Activated CD4-positive, alpha-beta T cell treated with anti-CD3 and anti-CD28 coated beads, Interleukin-2, amount 50 U/mL, for 48 hours (primary cell): Measurements from ENCODE around the gene AAK1.
"Not testable (repeated sequence)": the region's sequence is repeated elsewhere in the genome, so short reads cannot be mapped to it uniquely, and the experiment has no call there.

Source experiments
- DNase-seq, 2 experiments: peaks; one replicate each; pipeline ENCODE4 v3.0.0-alpha.2; 2020

Gene AAK1

DNA sequence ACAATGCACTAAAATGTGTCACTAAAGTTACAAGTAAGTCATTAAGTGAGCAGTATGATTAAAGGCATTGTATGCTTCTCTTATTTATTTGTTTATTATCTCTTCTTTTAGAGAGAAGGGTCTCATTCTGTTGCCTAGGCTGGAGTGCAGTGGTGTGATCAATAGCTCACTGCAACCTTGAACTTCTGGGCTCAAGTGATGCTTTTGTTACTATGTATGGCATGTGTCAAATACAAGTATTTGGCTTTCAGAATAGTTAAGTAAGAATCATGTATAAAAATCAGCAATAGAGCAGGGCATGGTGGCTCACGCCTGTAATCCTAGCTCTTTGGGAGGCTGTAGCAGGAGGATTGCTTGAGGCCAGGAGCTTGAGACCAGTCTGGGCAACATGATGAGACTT is 15.8 kb upstream of the AAK1 start:
- DNase-seq, result no peak

DNA sequence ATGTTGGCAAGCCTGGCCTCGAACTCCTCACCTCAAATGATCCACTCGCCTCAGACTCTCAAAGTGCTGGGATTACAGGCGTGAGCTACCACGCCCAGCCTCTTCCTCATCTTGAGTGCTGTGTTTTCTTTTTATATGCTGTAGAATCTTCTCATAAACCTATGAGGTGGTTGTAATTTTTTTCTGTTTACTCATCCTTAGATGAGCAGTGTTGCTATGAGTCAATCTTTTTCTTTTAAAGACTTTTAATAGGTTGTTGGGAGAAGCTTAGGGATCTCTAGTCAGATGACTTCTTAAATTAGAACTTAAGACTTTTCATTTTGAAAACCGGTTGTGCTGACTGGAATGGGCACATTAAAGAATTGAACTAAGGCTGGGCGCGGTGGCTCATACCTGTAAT is 8.7 kb upstream of the AAK1 start:
- no peak for DNase-seq

DNA sequence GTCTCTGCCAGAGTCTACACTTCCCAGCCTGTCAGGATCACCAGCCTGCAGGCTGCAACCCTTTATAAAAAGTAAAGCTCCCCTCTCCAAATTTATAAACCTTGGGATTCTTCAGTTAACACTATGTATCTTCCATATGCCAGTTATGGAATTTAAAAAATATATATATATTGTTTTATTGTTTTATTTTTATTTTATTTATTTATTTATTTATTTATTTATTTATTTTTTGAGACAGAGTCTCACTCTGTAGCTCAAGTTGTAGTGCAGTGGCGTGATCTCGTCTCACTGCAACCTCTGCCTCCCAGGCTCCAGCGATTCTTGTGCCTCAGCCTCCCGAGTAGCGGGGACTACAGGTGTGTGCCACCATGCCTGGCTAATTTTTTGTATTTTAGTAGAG is 3.7 kb upstream of the AAK1 start:
- not testable (repeated sequence) for DNase-seq

DNA sequence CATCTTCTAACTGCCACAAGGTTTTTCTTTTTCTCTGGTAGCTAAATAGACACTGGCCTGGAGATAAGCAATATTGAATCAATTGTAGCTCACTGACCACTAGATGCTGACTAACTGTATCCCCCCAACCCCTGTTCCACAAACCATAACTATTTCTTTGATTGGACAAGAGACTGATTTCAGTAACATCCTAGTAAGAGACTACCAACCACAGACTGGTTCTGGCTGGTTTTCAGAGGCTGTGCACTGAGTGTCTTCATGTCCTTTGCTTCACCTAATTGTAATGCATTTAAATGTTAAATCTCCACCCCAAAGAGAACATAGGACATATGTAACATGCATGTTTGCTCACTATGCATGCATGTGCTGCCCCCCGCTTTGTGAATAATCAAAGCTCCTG is 3.2 kb upstream of the AAK1 start:
- no peak for DNase-seq

DNA sequence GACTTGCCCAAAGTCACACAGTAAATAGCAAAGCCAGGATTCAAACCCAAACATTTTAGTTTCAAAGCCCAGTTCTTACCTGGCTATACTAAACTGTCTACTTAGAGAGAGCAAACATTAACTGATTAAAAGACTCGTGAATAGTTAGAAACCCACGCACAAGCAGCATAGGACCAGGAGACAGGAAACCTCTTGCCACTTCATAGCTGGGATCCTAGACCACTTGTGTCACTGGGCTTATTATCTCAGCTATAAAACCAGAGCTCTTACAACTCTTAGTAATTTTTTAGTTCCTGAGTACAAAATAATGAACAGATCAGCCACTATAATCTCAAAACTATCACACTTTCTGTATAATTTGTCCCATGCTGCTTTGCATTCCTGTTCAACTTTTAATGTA is 2.4 kb upstream of the AAK1 start:
- DNase-seq, result no peak

DNA sequence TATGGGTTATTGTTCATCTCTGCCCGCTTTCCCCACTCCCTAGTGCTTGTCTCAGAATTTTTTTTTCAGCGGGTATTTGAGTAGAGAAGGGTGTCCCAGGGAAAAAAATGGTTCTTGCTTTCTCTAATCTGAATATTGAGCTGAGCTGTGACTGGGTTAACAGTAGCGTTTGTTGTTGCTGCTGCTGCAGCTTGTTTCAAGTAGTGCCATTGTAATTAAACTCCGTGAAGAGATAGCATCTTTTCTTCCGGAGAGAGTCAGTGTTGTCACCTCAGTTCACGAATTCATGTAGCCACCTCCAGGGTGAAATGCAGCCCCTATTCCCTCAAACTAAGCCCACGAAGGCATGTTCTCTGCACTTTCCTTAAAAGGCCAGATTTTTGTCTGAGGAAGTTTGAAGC is 1.5 kb upstream of the AAK1 start:
- no peak for DNase-seq

DNA sequence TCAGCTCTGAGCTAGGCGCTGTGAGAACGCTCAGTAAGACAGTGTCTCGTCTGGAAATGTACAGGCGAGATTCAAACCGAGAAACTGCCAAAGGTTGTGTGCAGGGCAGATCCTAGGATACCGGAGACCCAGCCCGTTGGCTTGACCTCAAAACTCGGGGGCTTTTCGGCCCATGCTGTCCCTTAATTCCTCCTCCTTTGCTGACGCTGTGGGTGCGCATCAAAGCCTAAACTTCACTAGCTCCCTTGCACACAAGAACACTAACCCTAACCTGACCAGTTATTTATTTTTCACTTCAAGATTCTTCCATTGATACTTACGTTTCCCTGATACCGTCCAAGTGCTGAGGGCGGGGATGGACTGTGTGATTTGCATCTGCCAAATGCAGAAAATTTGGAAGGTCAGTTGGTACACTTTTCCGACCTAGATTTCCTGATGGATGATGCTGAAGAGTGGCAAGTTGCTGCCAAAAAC is 1.0 kb upstream of the AAK1 start:
- no peak for DNase-seq

DNA sequence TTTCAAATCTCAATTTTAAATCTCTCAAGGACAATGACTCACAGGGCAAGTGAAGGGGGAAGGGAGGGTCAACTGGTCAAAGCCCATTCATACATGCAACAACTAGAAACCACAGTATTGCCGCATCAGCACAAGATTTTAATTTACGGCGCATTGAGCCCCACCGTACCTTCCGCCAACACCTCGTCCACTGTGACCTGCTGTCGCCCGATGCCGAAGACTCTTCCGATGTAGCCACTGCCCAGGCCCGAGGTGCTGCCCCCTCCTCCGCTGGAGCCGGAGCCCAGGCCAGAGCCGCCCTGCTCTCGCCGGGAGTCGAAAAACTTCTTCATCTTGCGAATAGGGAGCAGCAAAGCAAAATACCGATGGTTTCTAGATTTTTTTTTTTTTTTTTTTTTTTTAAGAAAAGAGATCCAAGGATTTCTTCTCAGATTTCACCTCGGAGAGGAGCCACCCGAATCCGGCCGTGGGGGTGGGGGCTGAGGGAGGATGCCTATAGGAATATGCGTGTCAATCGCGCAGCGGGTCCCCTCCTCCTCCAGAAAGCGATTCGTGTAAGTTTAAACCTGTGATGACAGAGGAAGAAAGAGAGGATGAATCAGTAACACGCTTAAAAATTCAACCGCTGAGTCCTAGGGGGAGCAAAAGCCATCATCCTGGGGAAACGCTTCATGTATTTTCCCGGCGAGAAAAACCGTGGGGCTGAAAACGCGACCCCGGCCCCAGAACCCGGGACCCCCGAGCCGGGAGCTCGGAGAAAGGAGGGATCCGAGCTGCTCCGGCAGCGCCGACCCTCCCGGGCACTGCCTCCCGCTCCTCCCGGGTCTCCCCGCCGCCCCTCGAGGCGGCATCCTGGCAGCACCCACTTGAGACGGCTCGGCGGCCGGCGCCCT is 584 bp downstream of the AAK1 start:
- DNase-seq, result peak; percentile 74 to 79

DNA sequence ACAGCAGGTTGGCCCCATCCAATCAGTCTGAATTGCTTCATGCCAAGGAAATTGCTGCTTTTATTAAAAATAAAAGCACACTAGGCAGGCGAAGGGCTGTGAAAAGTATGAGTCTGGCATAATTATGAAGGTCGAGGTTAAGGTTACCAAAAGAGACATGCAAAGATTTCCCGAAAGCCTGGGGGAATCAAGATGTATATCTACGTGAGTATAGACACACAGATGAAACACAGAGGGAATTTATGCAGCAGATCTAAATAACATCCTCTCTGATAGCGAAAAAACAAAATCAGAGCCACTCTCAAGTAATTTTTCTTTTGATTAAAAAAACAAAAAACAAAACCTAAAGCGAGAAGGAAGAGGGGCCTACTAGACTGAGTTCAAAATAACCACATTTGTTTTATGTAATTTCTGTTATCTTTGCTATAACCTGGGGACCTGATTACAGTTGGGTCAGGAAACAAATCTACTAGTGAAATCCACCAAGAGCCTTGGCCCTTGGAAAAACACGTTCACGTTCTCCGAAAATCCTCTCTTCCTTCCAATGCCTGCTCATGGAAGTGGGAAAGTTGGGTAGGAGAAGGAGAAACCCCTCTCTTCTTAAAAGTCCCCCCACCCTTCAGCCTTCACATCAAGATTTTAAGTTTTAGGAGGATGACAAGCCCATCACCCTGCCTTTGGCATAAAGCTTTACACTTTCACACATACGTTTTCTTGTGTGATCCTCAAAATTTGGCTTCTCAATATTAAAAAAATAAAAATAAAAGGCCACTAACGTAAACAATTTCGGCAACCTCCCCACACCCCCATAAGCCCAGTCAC is 1.4 kb downstream of the AAK1 start:
- no peak for DNase-seq

DNA sequence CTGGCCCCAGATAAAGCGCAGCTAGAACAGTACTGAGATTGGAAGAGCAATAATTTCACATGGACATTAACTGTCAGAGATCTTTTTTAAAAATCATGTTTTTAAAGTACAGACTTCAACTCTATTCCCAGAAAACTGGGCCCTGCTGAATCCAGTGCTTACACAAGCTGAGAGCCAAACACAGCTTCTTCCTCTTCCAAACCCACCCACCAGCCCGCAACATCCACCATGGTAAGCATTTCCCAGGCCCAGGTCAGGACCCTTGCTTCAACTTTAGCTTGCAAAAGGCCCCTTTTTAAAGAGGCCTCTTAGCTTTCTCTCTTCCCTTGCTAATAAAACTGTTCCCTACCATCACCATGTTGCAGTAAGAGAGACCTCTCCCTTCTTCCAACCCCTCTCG is 2.1 kb downstream of the AAK1 start:
- no peak for DNase-seq

DNA sequence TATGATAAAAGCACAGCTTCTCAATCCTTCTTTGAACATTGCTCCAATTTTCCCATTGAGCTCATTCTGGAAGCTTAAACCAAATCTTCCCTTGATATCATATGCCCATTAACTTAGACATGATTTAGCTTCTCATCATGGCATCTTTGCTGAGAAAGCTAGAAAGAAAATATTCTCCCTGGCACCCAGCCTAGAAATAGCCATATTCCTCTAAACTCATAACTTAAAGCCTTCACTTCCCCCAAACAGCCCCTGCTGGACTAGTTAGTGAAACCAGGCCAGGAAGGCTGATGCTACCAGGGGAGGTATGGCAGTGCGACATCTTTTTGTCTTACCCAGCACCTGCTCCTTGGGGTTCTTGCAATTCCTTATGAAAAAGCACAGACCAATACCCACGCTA is 4.3 kb downstream of the AAK1 start:
- no peak for DNase-seq

DNA sequence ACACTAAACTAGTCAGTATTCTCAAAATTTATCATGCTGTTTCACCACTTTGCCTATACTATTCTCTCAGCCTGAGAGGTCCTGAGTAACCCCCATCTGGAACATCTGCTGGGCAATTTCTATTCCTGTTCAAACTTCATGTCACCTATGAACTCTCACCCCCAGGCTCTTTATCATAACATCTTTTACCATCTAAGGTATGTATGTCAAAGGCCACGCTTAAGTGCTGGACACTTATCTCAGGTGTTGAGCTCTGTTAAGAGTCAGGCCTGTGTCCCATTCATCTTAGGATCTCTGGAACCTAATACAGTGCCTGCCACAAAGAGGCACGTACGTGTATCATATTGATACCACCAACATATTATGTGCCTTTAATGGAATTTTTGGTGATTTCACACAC is 4.9 kb downstream of the AAK1 start:
- DNase-seq, result no peak

DNA sequence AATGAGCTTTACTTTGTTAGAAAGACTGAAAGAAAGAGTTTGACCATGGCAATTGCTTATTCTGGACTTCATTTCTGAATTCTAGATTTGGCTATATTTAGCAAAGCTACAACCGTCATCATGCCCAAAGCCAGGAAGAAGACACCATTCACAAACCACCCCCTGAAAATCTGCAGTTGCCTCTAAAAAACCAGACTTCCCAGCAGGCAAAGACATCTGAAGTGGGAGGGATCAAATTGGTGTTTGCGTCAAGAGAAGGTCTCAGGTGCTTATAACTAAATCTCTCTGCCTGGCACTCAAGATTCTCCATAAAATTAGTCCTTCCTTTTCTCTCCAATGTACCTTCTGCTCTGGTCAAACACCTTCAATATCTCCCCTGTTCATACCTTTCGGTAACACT is 5.6 kb downstream of the AAK1 start:
- DNase-seq, result no peak

DNA sequence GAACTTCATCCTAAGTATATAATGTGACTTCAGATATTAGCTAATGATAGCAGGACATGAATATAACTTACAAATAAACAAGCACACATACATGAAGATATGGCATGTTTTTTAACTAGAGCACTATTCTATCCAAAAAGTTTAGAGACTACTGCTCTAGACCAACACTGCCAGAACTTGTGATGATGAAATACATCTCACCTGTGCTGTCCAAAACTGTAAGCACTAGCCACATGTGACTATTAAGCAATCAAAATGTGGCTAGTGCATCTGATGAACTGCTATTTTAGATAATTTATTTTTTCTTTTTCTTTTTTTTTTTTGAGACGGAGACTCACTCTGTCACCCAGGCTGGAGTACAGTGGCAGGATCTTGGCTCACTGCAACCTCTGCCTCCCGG is 7.1 kb downstream of the AAK1 start:
- DNase-seq, result no peak

DNA sequence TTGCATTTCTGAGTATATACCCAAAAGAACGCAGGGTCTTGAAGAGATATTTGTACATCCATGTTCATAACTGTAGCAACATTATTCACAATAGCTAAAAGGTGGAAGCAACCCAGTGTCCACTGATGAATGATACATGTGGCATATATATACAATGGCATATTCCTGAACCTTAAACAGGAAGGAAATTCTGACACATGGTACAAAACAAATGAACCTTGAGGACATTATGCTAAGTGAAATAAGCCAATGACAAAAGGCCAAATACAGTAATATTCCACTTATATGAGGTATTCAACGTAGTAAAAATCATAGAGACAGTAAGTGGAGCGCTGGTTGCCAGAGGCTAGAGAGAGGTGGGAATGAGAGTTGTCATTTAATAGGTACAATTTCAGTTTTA is 8.1 kb downstream of the AAK1 start:
- DNase-seq, result no peak

DNA sequence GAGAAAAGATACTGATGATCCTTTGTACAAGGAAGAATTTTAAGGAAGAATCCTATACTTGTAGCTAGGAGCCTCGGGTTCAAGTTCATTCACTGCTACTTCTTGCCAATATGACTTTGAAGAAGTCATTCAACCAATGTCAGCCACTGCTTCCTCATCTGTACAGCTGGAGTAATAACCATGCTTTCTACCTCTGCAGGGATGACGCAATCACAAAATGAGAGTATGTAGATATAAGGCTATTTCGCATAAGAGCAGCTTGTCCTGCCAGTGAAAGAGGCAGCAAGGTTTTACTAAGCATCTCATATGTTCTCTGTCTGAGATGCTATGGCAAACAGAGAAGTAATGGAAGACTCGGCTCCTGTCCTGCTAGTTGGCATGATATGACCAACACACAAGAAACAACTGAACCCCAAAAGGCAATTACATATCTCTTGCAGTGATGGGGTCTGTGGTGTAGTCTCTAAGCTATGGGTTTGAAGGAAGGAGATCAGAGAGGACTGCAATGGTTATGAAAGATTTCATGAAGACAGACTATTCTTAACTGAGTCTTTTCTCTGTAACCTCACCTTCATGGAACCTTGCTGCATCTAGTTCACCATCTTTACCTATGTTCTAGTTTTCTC is 9.2 kb downstream of the AAK1 start:
- DNase-seq, result no peak

DNA sequence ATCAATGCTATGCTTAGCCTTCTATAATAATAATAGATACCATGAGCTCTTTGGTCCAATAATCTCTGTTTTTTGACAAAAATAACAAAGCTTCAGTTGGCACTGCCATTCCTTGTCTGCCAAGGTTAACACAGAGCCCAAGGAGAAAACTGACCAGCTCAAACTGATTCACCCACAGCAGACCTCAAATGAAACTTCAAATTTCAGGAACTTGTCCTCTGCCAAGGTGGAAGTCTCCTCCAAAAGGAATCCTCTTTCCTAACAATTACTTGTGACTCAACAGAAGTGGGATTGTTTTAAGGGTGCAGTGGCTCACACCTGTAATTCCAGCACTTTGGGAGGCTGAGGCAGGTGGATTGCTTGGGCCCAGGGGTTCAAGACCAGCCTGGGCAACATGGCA is 12.1 kb downstream of the AAK1 start:
- no peak for DNase-seq

DNA sequence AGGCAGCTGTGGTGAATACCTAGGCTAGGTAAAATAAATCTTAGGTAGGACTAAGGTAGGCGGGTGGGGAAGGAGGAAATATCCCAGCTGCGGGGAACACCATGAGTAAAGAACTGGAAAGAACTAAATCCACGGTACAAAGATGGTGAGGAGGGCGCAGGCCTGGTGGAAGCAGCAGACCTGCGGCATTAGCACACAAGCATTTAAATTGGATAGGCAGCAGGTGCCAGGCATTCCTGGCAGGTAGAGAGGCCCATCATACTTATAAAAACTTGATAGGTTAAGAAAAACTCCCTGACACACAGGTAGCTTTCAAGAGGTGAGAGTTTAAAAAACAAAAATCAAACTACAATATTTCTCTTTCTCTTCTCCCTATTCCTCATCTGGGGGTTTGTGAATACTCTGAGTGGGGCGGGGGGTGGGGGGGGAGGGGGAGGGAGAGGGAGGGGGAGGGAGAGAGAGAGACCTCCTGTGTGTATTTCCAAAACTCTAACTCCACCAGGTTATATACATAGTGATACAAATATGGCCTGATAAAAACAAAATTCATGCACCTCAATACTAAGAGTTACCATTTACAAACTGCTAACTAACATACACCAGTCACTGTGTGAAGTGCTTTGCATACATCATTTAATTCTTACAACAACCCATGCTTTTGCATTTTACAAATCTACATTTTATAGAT is 13.5 kb downstream of the AAK1 start:
- no peak for DNase-seq

DNA sequence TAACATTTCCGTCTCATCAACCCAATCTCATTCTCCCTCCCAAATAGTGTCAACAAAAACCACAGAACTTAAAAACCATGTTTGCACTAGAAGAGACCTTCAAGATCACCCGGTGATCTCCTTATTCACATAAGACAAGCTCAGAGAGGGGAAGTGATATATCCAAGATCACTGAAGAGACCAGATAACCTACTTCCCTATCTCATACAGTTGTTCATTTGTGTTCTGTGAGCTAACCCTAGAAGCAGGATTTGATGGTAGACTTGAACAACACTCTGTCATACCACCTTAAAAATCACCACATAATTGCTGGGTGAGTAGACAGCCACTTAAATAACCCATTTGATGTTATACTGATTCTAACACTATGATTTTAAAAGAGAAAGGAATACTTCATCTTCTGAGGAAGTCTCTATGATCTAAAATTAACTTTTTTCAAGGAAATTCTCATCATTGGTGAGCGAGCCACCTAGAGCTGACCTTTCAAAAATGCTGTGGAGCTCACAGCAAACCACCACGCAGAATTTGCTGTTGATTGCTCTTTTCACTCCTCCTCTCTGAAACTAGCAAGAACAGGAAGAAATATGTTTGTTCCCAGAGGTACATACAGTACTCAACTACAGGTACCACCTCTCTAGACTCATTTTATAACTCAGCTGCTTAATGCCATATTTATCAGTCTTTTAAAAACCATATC is 15.1 kb downstream of the AAK1 start:
- no peak for DNase-seq

DNA sequence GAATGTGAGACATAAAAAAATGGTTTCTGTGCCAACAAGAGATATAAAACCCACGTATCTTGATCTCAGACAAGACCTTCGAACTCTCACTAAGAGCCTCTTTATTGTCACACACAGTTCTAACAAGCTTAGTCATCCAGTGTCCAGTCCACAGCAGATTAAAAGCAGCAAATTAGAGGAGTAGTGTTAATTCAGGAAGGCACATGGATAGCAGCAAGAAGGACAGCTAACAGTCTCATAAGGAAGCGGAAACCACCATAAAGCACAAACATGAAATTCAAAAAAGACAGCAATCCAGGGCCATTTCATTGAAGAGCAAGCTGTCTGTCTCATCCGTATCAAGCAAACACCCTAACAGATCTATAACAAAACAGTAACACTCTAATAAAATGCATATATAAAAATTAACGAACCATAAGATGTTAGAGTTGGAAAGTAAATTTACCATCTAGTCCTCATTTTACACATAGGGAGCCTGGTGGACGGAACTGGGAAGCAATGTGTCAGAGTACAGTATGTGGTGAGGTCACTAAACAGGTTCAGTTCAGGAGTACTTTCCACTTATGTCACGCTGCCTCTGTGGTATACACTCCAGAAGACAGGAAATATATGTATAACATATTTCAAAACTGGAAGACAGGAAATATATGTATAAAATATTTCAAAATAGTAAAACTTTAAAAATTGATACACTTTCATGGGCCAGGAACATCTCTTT is 18.3 kb downstream of the AAK1 start:
- DNase-seq, result no peak

DNA sequence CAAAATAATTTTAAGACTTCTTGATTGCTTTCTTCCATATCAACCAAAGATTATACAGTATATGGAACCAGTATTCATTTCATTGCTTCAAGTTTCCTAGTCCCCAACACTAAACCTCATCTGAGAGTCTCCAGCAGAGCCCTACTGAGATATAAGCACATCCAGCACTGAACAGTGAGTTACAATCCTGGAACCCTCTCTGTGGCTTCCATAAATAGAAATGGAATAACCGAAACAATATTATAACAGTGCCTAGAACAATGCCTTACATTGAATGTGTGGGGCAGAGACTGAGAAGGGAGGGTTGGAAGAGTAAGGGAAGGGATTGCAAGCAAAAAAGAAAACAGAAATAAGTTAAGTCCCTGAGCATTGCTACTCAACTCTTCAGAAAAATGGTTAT is 18.9 kb downstream of the AAK1 start:
- no peak for DNase-seq

DNA sequence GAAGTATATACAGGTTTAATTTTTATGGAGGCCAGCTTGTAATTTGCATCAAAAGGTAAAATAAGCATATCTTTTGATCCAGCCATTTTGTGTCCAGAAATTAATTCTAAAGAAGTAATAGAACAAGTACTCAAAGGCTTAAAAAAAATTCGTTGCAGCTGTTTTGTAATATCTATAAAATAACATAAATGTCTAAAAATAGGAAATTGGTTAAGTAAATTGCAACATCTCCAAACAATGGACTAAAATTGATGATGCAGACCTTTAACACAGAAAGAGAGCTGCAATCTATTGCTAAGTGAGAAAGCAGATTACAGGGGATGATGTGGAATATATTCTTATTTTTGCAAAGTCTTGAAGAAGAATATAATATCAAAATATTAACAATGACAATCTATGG is 19.4 kb downstream of the AAK1 start:
- DNase-seq, result no peak
